GM12873 (cell line): Measurements from ENCODE around the gene GH2.

ENCODE experiments used
- CTCF ChIP-seq: IDR thresholded peaks from 2 replicates; pipeline ENCODE4 v1.5.1; 2012; ENCODE audit warnings: low read depth, mild to moderate bottlenecking, moderate library complexity, low read length, control low read depth; ENCODE audit not compliant: insufficient read depth; ENCODE audit errors: missing control alignments

GH2 gene

GRCh38 chr17:63837480-63837879, 44.3 kb downstream of the GH2 start:
- TF ChIP-seq CTCF: no peak

- TF ChIP-seq CTCF: no peak
These were observed 44.9 kb downstream of the GH2 start for GRCh38 chr17:63836811-63837210.

- no peak for TF ChIP-seq CTCF
These were observed 46.5 kb downstream of the GH2 start for GRCh38 chr17:63835167-63835720.

DNA sequence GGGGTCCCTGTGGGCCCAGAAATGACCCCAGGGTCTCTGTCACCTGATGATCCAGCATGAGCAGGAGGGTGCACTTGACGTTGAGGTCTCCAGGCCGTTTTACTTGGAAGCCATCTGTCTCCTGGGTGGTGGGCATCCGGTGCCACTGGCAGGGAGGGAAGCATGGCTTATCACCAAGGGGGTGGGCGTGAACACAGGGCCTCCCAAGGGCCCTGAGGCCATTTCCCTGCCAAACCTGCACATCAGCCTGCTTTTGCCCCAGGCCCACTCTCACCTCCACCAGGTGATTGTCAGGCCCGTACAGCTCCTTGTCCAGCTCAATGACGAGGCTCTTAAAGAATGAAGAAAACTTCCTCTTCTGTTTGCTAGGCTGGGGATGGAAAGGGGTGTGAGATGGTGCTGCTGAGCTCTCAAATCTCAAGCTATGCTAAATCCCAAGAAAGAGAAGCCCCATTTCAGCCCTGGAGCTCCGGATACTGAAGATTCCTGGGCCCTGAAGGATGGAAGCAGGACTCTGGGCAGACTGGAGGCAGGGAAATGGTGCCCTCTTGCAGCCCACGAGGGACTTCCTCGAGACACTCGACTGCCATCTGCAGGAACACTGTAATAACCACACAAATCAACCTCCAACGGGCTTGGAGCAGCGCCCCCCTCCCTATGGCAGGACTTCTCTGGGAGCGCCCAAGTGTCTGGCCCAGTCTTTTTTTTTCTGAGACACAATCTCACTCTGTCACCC, 47.1 kb downstream of the GH2 start:
- peak; percentile 71 for TF ChIP-seq CTCF

- TF ChIP-seq CTCF: no peak
These were observed 47.9 kb downstream of the GH2 start for GRCh38 chr17:63833741-63834373.

GRCh38 chr17:63833026-63833740, 48.6 kb downstream of the GH2 start:
- no peak for TF ChIP-seq CTCF

- TF ChIP-seq CTCF: peak; percentile 13
These were observed 49.3 kb downstream of the GH2 start for GRCh38 chr17:63832455-63832854.
